NCI-H345 treated with DMSO at 0.1 percent for 48 hours (cell line): ENCODE data around the gene AMMECR1L.
"Not testable (repeated sequence)": the region's sequence is repeated elsewhere in the genome, so short reads cannot be mapped to it uniquely, and the experiment has no call there.

Experiments
- DNase-seq: peaks from one replicate; lab custom pipeline; 2025; ENCODE audit not compliant: unreplicated experiment; lab: John Stamatoyannopoulos, UW

Gene AMMECR1L

DNA sequence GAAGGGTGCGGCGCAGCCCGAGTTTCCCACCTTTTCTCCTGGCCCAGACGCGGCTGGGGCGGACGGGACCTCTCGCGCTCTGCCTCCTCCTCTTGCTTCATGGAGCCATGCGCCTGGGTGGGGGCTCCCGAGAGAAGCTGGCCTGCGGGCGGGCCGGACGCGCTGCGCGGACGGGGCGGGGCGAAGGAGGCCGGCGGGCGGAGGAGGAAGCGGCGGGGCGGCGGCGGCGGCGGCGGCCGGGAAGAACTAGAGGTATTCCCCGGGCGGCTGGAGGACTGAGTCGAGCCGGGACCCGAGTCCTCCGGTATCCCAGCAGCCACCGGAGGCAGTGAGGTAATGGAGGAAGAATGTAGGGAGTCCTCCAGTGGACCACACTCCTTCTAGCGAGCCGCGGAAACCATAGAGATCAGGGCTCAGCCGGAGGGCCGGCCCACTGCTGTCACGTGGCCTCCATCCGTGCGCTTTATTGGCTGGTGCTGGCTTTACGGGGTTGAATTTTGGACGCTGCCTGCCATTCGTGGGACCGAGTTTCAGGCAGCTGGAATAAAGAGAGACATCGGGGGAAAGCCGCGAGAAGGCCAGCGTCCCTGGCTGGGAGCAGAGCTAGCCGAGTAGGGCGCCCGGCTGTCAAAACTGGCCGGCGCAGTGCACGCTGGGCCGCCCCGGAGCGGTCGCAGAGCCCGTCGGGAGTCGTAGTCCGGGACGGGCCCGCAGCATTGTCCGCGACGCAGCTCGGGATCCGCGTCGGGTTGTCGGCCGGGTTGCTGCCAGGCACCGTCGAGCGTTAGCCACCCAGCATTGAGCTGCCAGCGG lies at the start of gene AMMECR1L:
TSS of gene AMMECR1L (minus strand) at position 177 of the 813 bp plus-strand sequence. CDS start 11,722 bp downstream, outside the sequence.
- not testable (repeated sequence) for DNase-seq

- no peak for DNase-seq
These were observed 49.6 kb upstream of the AMMECR1L start for GRCh38 chr2:127935337-127935736.

- no peak for DNase-seq
These were observed 46.6 kb upstream of the AMMECR1L start for GRCh38 chr2:127932199-127932876.

DNA sequence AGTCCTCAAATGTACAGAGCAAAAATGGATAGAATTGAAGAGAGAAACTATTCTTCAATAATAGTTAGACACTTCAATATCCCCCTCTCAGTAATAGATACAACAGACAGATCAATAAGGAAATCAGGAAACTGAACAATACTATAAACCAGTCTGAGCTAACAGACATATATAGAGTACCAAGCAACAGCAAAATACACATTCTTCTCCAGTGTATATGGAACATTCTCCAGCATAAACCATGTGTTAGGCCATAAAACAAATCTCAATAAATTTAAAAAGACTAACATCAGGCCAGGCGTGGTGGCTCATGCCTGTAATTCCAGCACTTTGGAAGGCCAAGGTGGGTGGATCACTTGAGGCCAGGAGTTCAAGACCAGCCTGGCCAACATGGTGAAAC lies 43.7 kb upstream of the AMMECR1L start:
- no peak for DNase-seq

GRCh38 chr2:127927384-127927783 lies 41.6 kb upstream of the AMMECR1L start:
- DNase-seq = no peak

GRCh38 chr2:127917916-127918315 lies 32.2 kb upstream of the AMMECR1L start:
- no peak for DNase-seq

DNA sequence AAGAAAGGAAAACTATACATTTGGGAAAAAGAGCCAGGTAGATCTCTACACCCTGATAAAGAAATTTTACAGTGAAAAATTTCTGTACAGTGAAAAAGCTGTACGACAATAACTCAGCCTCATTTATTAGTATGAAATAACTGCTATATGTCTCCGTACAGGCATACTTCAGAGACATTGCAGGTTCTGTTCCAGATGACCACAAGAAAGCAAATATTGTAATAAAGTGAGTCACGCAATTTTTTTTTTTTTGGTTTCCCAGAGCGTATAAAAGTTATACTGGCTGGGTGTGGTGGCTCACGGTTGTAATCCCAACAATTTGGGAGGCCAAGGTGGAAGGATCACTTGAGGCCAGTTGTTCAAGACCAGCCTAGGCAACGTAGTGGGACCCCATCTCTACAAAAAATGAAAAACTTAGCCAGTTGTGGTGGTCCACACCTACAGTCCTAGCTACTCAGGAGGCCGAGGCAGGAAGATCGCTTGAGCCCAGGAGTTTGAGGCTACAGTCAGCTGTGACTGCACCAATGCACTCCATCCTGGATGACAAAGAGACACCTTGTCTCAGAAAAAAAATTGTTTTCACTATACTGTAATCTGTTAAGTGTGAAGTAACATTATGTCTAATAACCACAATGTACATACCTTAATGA lies 28.2 kb upstream of the AMMECR1L start:
- no peak for DNase-seq

GRCh38 chr2:127911737-127912136 lies 26.0 kb upstream of the AMMECR1L start:
- DNase-seq = no peak

- no peak for DNase-seq
These were observed 24.7 kb upstream of the AMMECR1L start for GRCh38 chr2:127910415-127910814.

DNA sequence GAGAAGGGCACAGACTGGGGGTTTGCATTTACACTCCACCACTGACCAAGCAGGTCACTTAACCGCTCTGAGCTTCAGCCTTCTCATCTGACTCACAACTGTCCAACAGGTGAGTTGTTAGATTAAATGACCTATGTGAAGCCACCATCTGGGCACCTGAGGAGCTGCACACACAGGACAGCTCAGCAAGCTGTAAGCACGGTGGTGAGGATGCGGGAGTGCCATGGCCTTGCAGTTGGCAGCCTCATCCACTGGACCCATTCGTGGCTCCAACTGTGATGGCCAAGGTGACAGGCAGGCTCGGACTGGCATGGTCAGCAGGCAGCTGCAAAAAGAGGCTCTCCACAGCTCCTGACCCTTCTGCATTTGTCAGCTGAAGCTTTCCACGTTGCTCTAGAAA lies 23.3 kb upstream of the AMMECR1L start:
- no peak for DNase-seq

GRCh38 chr2:127907733-127908400 lies 22.1 kb upstream of the AMMECR1L start:
- not testable (repeated sequence) for DNase-seq

GRCh38 chr2:127906206-127906926 lies 20.6 kb upstream of the AMMECR1L start:
- no peak for DNase-seq

DNA sequence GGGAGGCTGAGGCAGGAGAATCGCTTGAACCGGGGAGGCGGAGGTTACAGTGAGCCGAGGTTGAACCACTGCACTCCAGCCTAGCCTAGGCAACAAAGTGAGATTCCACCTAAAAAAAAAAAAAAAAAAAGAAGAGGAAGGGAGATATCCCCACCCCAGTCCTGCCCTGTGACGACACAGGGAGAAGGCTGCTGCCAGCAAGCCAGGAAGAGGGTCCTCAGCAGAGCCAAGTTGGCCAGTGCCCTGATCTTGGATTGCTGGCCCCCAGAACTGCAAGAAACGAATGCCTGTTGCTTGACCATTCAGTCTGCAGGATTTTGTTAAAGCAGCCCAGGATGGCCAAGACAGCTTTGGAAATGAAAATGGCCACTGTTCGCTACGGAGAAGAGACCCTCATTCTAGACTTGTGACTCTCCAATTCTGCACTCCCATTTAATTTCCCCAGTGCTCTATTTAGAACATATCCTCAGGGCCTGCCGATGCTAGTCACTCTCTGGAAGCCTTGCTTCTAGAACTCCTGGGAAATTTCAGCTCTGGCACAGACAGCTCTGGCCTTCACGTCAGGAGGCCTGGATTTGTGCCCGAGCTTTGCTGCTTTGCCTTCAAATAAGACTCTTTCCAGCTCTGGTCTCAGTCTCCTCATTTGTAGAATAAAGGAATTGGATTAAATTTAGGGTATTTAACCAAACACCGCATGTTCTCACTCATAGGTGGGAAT lies 15.7 kb upstream of the AMMECR1L start:
- DNase-seq = no peak

GRCh38 chr2:127897531-127898211 lies 11.9 kb upstream of the AMMECR1L start:
- no peak for DNase-seq

GRCh38 chr2:127893494-127893893 lies 7.7 kb upstream of the AMMECR1L start:
- no peak for DNase-seq

DNA sequence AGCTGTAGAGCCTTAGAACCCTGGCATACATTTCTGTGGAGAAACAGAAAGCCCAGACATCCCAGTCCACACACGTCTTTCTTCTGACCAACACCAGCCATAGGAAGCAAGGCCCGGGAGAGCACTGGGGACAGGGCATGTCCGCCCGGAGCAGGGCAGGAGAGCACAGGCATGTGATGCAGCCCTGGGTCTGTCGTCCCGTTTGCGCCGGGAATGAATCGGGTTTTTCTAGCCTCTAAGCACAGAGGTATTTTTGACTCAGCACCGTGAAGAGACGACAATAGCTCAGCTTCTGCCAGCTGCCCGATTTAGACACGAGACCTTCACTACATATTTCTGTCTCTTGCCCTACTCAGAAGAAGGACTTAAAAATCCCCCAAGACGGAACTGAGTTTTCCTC lies 7.3 kb upstream of the AMMECR1L start:
- no peak for DNase-seq

DNA sequence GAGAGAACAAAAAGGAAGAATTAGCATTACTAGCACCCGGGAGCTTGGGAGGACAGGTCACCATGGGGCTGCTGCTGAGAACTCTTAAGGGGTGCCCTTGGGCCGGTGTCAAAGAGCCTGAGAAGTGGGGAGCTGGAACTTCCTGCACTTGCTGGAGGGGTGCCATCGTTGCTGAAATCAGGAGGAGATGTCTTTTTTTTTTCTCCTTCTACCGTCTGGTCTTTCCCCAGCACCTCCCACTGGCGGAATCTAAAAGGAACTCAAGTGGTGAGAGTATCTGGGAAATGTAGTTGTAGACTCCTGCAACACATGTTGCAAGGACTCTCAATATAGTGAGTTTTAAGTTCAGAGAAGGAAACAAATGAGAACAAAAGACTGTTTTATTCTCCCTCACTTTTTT lies 6.1 kb upstream of the AMMECR1L start:
- no peak for DNase-seq

DNA sequence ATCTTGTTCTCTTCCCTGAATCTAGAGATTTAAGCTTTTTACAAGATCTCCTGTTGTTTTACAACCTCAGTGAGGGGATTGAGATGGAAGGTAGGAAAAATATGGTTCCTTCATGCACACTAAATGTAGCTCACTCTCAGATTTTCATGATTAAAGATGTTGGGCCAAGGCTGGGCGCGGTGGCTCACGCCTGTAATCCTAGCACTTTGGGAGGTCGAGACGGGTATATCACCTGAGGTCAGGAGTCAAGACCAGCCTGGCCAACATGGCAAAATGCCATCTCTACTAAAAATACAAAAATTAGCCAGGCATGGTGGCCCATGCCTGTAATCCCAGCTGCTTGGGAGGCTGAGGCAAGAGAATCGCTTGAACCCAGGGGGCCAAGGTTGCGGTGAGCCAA lies 5.0 kb upstream of the AMMECR1L start:
- DNase-seq = not testable (repeated sequence)

- no peak for DNase-seq
These were observed 3.0 kb upstream of the AMMECR1L start for GRCh38 chr2:127888772-127889171.

DNA sequence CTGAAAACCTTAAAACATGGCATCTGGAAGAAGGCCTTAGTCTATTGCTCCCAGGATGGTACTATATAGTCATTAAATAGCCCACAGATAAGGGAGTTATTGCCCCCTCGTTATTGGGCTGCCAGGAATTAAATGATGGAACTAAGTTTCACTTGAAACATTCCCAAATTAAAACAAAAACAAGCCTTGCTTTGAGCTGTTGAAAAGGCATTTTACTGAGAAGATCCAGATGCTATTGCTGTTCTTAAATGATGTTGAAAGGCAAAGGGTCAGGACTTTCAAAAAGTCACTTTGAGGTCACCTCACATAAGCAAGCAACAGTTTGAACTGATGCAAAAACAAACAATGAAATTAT lies 2.0 kb upstream of the AMMECR1L start:
- DNase-seq = no peak
